GM18511 (cell line): ENCODE data around the gene ADGRE1.

Experiments
- ATAC-seq: cut with Tn5 transposase; IDR thresholded peaks from one replicate; pipeline ENCODE4 v1.9.1; 2021; ENCODE audit warnings: mild to moderate bottlenecking, moderate library complexity; ENCODE audit not compliant: unreplicated experiment

ADGRE1 gene

GRCh38 chr19:6873708-6874431 is 13.5 kb upstream of the ADGRE1 start:
- no peak for ATAC-seq

DNA sequence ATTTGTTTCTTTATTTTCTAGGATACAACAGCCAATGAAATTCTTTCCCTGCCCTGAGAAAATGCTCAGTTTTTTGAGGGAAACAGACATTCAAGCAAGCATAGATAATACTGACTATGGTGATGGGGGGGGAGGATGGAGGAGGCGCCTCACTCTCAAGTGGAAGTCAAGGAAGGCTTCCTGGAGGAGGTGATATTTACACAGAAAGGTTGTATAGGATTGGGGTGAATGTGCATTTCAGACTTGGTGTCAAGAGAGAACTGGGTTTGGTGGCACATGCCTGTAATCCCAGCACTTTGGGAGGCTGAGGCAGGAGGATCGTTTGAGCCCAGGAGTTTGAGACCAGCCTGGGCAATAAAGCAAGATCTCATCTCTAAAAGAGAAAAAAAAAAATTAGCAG is 12.2 kb upstream of the ADGRE1 start:
- no peak for ATAC-seq

DNA sequence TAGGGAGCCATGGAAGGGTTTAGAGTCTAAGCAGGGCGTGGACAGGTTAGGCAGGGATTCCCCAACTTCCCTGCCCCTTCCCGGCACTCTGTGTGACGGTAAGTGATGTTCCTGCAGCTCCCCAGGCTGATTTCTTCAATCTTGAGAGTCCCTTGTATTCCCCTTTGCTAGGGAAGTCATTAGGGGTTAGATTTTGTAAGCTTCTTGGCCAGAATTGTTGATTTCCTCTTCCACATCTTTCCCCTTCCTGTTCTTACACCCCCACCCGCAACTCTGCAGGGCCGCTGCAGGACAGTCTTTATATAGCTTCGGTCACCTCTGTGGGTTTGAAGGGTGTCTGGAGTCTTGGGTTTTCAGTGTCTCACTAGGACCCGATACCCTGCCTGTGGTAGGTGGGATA is 10.6 kb upstream of the ADGRE1 start:
- no peak for ATAC-seq

GRCh38 chr19:6877766-6878165 is 9.6 kb upstream of the ADGRE1 start:
- ATAC-seq: no peak

DNA sequence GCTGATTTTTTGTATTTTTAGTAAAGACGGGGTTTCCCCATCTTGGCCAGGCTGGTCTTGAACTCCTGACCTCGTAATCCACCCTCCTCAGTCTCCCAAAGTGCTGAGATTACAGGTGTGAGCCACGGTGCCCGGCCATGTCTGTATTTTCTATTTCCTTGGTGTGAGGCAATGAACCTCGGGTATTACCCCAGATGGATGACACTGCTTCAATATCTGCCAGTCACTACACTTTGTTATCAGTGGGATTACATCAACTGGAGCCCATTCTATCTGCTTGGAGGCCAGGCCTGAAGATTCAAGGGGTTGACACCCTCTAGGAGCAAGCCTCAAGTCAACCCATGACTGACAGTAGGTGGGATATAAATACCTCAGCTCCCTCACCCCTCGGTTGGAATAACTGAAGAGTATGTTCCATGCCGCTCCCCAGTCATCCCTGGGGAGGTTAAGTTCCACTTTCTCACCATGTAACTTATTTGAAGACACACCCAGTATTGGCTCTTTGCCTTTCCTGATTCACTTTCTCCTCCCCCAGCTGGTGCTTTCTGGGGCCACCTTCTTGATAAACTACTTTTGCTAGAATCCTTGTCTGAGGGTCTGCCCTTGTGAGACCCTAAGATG is 992 bp upstream of the ADGRE1 start:
- no peak for ATAC-seq

DNA sequence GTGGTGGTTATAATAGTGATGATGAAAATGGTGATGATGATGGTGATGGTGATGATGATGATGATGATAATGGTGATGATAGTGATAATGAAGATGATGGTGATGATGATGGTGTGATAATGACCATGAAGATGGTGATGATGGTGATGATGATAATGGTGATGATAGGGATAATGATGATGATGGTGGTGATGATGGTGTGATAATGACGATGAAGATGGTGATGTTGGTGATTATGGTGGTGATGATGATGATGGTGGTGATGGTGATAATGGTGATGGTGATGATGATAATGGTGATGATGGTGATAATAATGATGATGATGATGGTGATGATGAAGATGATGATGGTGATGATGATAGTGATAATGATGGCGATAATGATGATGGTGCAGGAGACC is 1.6 kb downstream of the ADGRE1 start:
- ATAC-seq: no peak

DNA sequence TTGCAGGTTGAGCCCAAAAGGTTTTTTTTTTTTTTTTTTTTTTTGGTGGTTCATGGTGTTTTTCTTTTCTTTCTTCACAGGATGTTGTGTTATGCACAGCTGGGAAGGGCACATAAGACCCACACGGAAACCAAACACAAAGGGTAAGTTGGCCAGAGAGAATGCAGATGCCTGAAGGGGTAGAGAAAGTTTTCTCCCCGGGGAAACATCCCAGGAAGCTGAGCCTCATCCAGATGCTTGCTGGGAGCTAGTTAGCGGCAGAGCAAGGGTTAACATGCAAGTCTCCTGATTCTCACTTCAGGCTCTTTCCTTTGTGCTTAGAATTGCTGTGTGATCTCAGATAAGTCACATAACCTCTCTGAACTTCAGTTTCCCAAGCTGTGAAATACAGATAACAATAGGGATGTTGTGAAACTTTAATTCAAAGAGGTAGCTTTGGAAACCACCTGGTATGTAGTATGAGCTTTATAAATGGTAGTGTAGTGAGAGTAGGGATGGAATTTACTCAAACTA is 3.1 kb downstream of the ADGRE1 start:
- no peak for ATAC-seq

DNA sequence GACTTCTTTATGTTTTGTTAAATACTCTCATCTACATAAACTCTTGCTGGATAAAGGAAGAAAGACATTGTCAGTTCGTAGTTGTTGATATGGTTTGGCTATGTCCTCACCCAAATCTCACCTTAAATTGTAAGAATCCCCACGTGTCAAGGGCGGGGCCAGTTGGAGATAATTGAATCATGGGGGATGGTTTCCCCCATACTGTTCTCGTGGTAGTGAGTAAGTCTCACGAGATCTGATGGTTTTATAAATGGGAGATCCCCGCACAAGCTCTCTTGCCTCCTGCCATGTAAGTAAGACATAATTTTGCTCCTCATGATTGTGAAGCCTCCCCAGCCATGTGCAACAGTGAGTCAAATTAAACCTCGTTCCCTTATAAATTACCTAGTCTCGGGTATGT is 3.6 kb downstream of the ADGRE1 start:
- ATAC-seq: no peak

GRCh38 chr19:6891761-6892385 is 4.5 kb downstream of the ADGRE1 start:
- no peak for ATAC-seq

- no peak for ATAC-seq
Measured at GRCh38 chr19:6894313-6894712, 6.9 kb downstream of the ADGRE1 start.

- ATAC-seq: no peak
Measured at GRCh38 chr19:6903446-6903845, 16.1 kb downstream of the ADGRE1 start.

- ATAC-seq: no peak
Measured at GRCh38 chr19:6906559-6907060, 19.2 kb downstream of the ADGRE1 start.

- no peak for ATAC-seq
Measured at GRCh38 chr19:6911523-6911922, 24.1 kb downstream of the ADGRE1 start.

DNA sequence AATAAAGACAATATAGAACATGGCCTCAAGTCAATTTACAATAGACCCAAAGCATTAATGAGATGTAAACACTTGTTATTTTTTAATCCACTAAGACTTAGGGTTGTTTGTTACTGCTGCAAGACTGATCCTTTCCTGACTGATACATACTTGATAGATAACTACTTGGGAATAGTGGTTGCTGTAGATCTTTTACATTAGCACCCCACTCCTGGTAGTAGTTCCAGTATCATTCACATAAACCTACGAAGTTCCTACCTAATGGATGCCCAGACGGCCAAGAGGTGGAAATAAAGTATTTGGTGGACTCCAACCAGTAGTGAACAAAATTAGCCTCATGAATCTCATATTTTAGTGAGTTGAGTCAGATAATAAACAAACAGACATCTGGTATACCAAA is 26.9 kb downstream of the ADGRE1 start:
- ATAC-seq: no peak

- ATAC-seq: no peak
Measured at GRCh38 chr19:6916952-6917351, 29.6 kb downstream of the ADGRE1 start.

- no peak for ATAC-seq
Measured at GRCh38 chr19:6925386-6925785, 38.0 kb downstream of the ADGRE1 start.

- no peak for ATAC-seq
Measured at GRCh38 chr19:6925801-6926751, 38.7 kb downstream of the ADGRE1 start.

DNA sequence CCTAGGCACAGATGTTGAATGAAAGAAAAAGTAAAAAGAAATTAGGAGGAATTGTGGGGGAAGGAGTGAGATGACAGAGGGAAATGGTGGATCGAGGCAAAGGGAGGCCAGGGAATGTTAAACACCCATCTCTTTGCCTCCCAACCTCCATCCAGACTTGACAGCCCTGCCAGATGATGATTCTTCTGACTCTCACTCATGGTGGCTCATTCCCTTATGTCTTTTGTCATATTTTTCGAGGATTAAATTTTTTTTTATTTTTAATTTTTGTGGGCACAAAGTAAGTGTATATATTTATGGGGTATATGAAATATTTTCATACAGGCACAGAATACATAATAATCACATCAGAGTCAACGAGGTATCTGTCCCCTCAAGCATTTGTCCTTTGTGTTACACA is 42.8 kb downstream of the ADGRE1 start:
- ATAC-seq: no peak

GRCh38 chr19:6935069-6935468 is 47.7 kb downstream of the ADGRE1 start:
- no peak for ATAC-seq

- ATAC-seq: no peak
Measured at GRCh38 chr19:6935618-6936017, 48.2 kb downstream of the ADGRE1 start.

GRCh38 chr19:6945733-6946132 is 58.4 kb downstream of the ADGRE1 start:
- no peak for ATAC-seq
